Posterior vena cava (tissue), 2 donors: ENCODE results near the gene HSDL1. TPM values are rescaled to one million over a fixed set of nuclear protein-coding genes. Genes with fewer than 3 reads are reported as not detected.

Experiments
- DNase-seq: peaks from one replicate; pipeline ENCODE4 v3.0.0-alpha.2; 2020; ENCODE audit warnings: low spot score
- intact Hi-C, 2 donors: fragments of 100-400 bp; cut with DNase I; formaldehyde crosslinking; loops; one replicate each; pipeline versions ENCODE4 v1.14.1 to v1.14.2; 2022 to 2023
- total RNA-seq, 2 donors: library from RNA; stranded (reverse); fragmentation: NEBNext Ultra II Directional; extraction: Animal tissue kit (Norgen Biotek cat#: 25700); gene quantifications; one replicate each; pipeline ENCODE4 v1.2.1, GENCODE V29; 2021
- donor health status: DM: yes; HTN: yes; CAD: no.
- donor health status: DM: yes; HTN: yes; CAD: no.

Gene HSDL1
- total RNA-seq, 2 donors from 2014 or later = 10.1 to 21.2 TPM

GRCh38 chr16:84150926-84151325 is 5.9 kb upstream of the HSDL1 start:
- DNase-seq = no peak
- intact Hi-C loops = no loop called here

- intact Hi-C loops = no loop called here
- peak; percentile 82 for DNase-seq
These were observed 643 bp downstream of the HSDL1 start for GRCh38 chr16:84144209-84144858.

- no peak for DNase-seq
- intact Hi-C loops = no loop called here
These were observed 1.2 kb downstream of the HSDL1 start for GRCh38 chr16:84143784-84144199.

DNA sequence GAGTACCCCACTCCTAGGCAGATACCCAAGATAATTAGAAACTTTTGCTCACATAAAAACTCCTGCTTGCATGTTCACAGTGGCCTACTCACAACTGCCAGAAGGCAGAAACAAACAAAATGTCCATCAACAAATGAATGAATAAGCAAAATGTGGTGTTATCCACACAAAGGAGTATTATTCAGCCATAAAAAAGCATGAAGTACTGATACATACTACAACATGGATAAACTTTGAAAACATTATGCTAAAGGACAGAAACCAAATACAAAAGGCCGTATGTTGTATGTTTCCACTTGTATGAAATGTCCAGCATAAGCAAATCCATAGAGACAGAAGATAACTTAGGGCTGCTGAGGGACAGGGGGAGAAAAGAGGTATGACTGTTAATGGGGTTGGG is 1.9 kb downstream of the HSDL1 start:
- DNase-seq = no peak
- intact Hi-C loops = no loop called here

- no peak for DNase-seq
- intact Hi-C loops = no loop called here
These were observed 3.8 kb downstream of the HSDL1 start for GRCh38 chr16:84141143-84141670.

DNA sequence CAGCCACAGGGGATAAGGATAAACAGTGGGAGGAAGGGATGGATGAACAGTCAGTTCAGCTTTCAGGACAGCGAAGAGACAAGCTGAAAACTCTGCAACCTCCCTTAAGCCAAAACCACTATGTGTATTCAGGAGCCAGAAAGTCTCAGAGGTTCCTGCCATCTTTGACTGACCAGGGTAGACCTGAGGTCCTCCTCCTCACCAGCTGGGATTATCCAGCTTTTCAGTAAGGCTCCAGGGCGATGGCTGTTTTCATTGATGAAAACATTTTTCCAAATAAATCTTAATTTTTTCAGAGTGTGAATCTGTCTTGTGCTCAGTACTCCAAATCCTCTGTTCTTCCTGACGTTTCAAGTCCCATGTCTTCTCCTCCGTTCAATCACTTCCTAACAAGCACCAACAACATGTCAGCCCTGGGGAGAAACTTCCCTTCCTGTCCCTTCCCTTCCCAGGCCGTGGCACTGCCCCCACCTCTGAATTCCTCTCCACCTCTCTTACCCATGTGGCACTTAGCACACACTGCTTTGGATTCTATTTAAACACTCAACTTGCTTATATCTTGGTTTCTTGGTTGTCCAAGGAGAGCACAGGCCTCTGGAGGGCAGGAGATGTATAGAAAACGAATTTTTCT is 5.2 kb downstream of the HSDL1 start:
- no peak for DNase-seq
- intact Hi-C loops = no loop called here

DNA sequence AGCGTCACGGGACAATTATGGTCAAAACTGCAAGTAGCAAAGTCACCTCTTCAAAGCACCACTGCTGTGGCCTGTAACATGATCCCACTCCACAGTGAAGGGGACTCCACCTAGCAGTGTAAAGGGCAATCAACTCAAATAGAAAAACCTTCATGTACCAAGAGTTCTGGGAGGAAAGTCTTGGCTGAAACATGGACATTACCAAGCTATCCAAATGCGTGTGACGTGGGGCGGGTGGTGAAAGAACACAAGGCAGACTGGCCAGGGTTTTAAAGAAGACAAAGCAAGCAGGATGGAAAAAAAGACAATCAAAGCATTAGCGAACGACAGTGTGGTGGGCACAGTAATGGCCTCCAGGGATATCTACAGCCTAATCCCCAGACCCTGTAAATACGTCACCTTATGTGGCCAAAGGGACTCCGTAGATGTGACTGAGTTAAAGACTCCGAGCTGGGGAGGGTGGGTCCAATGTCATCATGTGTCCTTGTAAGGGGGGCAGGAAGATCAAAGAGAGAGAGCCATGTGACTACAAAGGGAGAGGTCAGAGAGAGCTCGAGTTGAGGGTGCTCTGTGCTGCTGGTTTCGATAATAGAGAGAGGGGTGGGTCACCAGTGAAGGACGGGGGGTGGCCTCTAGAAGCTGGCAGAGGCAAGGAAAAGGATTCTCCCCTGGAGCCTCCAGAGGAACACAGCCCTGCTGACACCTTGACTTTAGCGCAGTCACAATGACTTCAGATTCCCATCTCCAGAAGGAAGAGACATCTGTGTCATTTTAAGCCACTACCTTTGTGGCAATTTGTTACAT is 6.0 kb downstream of the HSDL1 start:
- no peak for DNase-seq
- intact Hi-C loops = no loop called here

DNA sequence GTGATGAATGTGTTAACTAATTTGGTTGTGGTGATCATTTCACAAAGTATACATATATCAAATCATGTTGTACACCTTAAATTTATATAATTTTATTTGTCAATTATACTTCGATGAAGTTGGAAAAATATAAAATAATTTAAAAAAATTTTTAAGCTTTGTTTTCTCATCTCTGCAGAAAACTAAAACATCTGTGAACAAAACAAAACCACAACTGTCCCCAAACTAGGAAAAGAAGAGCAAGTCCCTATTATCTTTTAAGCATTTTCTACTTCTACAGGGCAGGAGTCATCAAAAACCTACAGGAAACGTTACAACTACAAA is 6.5 kb downstream of the HSDL1 start:
- intact Hi-C loops = no loop called here
- DNase-seq = no peak

DNA sequence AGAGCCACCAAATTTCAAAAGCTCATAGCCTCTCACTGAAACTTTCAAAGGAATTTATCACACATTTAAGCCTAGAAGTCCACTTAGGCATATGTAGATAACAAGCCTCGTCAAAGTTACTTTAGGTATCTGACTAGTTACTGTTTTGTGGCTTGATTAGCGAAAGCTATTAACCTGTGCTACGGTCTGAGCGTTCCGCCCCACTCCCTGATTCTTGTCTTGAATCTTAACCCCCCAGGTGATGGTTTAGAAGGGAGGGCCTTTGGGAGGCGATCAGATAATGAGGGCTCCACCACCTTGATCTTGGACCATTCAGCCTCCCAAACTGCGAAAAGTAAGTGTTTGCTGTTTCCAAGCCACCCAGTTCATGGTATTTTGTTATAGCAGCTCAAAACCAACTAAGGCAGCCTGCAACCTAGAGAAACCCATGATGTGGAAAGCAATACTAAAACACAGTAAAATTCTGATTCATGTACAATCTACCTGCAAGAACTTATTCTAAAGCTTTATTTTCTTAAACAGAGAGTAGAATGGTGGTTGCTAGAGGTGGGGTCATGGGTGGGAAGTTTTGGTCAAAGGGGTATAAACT is 7.1 kb downstream of the HSDL1 start:
- intact Hi-C loops = no loop called here
- no peak for DNase-seq

DNA sequence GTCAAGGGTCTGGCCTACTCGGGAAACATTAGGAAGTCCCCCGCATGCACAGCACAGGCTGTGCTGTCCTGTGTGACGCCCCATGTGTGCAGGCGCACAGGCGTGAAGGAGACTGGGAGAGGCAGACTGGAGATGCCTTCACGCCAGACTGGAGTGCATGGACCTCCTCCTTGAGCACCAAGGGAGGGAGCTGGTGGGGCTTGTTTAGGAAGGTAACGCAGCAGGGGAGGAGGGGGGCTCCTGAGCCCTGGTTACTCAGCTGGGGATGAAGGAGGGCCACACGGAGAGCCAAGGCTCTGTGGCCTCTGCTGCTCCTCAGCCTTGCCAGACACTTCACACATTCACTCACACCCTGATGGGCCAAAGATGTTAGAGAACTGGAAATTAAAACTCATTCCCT is 7.7 kb downstream of the HSDL1 start:
- intact Hi-C loops = no loop called here
- no peak for DNase-seq

DNA sequence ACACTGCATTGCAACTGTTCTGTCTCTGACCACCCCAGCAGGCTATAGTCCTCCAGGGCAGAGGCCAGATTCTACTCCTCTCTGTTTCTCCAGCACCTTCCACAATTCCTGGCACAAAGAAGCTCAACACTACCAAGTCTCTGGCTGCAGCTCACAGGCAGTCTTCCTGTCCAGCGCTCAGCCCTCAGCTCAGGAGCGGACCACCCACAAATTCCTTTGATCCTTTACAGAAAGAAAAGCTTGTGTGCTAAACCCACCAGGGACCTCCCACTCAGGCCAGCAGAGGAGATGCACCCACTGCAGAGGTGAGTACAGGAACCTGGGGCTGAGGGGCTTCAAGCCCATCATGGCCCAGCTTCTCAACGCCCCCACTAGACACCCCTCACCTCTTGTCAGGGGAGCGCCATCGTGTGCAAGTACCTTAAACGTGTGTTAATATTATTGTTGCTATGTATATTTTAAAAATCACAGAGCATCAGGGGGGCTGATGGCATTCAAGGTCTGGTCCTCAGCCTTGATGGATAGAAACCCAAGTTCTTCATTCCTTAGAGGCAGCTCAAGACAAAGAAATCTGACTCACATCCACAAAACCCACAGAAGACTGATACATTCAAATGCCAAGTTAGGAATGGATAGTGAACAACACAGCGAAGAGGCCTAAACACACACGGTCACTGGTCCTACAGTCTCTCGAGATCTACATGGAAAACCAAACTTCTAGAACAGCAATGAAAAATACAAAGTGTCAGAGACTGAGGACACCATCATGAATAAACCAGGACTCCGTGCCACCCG is 8.4 kb downstream of the HSDL1 start:
- DNase-seq = no peak
- intact Hi-C loops = no loop called here

DNA sequence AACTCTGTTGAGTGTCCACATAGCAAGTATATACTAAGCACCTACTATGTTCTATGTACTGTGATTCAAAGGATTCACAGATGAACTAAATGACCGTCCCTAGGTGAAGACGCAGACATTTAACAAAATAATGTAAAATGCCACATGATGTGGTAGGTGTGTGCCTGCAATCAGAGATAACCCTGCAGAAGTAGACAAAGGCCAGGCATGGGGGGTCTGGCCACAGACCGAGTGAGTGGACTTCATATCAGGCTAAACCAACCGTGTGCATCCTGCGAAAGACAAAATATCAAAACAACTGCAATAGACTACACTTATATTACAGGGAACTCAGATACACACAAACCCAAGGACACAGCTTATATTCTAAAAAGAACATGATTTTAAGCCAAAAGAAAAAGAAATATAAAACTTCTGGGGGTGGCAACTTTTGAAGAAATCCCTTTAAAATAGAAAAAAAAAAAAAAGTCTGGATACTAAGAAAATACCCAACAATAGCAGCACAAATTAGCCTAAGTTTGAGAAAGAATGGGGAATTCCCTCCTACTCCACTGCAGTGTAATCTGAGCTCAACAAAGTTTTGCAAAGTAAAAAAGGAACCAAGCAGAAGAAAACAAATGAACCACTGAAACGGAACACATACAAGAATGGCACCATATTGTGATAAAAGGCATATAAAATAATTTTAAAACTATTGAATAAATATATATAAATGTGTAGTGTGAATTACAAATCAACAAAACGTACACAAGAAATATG is 12.3 kb downstream of the HSDL1 start:
- intact Hi-C loops = no loop called here

DNA sequence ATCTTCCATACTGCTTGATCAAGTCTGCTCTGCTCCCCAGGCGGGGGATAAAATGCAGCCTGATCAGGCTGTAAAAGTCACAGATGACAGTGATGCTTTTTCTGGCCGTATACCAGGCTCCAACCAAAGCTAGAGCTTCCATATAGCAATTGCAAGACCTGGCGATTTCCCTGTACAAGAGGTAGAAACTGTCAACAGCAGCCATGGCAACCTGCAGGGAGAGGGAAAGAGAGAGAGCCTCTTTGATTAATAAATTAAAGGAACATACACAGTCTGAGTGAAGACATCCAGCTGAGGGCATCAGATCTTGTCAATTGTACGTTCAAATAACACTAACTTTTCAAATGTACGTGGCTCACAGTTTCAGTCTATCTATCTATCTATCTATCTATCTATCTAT is 13.9 kb downstream of the HSDL1 start:
- intact Hi-C loops = no loop called here

More for the DNA sequence above, 12.3 kb downstream of the HSDL1 start:
- no peak for DNase-seq

DNA sequence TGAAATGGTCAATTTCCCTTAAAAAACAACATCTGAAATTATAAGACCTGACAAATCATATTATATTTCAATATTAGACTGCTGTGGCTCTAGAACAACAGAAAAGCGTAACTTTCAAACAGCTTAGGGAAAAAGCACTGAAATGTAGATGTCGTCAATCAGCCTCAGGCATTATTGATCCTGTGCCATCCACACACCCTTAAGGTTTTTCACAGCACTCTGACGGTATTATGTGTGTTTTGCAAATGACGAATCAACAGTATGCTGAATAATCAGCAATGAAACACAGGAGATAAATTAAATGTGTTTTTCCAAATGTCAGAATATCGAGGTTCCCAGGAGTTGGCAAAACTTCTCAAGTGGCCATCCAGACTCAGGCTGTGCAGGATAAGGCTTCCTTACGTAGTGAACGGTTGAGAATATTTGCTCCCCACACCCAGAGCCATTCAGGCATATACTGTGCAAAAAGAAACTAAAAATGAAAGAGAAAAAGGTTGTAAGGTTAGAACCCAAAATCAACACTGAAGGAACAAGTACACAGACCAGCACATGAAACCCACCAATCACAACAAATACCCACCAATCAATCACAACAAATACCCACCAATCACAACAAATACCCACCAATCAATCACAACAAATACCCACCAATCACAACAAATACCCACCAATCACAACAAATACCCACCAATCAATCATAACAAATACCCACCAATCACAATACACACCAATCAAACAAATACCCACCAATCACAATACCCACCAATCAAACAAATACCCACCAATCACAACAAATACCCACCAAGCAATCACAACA is 20.5 kb downstream of the HSDL1 start:
- DNase-seq = no peak
- intact Hi-C loops = loop anchor here in 1 of 2 donors (10.0 kb wide), 1 partner anchor 60 kb away; the partner anchor contains the start of gene TAF1C

More for the DNA sequence above, 13.9 kb downstream of the HSDL1 start:
- no peak for DNase-seq

- intact Hi-C loops = loop anchor here in 1 of 2 donors (10.0 kb wide), 1 partner anchor 64 kb away; the partner anchor contains the start of gene TAF1C
- peak; percentile 59 for DNase-seq
These were observed 24.0 kb downstream of the HSDL1 start for GRCh38 chr16:84121007-84121406.

- intact Hi-C loops = loop anchor here in 1 of 2 donors (10.0 kb wide), 1 partner anchor 65 kb away; the partner anchor contains the start of gene TAF1C
- peak; percentile 62 for DNase-seq
These were observed 25.0 kb downstream of the HSDL1 start for GRCh38 chr16:84120023-84120422.

- intact Hi-C loops = no loop called here
- DNase-seq = peak; percentile 60
These were observed 25.6 kb downstream of the HSDL1 start for GRCh38 chr16:84119368-84119767.
